ENCODE measurements around the gene APOL4.
A peak's percentile ranks its signal among the peaks of the same experiment; 100 is the strongest.
"Not testable (repeated sequence)": the region's sequence is repeated elsewhere in the genome, so short reads cannot be mapped to it uniquely, and the experiment has no call there.

Gene APOL4

DNA sequence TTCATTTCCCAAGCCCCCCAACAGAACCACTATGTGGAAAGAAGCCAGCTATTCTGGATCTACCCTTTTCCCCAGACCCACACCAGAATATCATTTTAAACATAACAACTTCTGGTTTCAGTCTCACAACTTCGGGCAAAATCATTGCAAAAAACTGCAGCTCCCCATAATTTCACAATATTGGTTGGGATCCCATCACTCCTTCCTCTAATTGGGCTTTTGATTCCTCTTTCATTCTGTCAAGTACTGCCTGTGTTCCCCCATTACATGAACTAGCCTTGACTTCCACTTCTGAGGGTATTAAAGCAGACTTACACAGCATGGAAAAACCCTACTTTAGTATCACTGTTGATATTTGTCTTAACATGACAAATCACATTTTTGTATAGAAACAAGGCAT, 37.0 kb downstream of the APOL4 start:
- TF ChIP-seq, protein P1, sequence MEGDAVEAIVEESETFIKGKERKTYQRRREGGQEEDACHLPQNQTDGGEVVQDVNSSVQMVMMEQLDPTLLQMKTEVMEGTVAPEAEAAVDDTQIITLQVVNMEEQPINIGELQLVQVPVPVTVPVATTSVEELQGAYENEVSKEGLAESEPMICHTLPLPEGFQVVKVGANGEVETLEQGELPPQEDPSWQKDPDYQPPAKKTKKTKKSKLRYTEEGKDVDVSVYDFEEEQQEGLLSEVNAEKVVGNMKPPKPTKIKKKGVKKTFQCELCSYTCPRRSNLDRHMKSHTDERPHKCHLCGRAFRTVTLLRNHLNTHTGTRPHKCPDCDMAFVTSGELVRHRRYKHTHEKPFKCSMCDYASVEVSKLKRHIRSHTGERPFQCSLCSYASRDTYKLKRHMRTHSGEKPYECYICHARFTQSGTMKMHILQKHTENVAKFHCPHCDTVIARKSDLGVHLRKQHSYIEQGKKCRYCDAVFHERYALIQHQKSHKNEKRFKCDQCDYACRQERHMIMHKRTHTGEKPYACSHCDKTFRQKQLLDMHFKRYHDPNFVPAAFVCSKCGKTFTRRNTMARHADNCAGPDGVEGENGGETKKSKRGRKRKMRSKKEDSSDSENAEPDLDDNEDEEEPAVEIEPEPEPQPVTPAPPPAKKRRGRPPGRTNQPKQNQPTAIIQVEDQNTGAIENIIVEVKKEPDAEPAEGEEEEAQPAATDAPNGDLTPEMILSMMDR (IDR thresholded peaks at IDR 0.05; ENCODE audit: low read depth, low read length), result no peak
- H3K4me3 ChIP-seq (ENCODE audit: low read depth, low read length), result no peak overlapping the region

DNA sequence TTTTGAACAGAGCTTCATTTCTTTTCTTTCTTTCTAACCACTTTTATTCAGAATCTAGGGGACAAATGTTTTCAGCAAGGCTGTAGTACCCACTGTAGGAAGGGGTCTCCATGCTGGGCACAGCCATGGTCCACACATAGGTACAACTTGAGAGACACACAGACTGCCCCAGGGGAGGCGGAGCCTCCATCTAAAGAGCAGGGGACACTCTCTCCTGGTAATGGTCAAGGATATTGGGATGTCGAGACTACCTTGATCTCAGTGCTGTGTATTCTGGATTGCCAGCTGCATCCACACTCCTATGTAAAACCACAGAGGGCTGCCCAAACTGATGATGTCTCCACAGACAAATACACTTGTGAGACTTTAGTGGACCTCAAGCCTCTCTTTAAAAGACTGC, 38.1 kb downstream of the APOL4 start:
- H3K4me3 ChIP-seq (ENCODE audit: low read depth, low read length), result no peak overlapping the region
- TF ChIP-seq, protein P1 (IDR thresholded peaks at IDR 0.05; ENCODE audit: low read depth, low read length), result no peak

DNA sequence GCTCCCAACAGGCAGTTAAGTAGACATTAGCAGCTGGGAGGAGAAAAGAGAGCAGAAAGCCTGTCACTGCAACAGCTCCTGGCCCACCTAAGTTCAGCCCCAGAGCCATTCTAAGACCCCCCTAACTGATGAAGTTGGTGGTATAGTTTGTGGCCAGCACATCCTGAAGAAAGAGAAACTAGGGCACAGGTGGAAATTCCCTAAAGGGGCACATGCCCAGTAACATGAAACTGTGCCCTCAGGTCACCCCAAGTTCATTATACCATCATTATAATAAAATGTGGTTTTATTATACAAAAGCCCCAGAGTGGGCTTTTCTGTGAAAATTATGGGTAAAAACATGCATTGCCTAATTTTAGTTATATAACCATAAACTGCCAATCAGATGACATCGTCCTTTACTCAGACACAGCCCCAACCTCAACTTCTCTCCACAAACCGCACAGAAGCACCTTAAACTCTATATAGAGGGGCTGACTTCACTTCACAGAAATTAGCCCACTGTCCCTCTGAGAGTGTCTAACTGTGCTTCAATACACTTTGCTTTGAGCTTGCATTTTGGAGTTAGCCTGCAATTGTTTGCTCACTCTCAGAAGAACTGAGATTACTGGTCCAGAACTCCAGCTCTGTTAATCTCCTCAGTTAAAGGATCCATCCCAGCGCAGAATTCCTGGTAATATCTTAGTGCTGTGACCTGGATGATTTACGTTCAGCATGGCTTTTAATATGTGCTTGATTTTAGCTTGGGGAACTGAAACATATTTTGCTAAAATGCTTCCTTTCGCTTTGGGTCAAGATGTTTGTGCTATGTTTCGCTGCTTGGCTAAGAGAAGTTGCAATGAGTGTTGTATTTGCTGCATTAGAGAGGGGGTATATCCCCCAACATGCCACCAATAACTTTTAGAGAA, 39.2 kb downstream of the APOL4 start:
- H3K4me3 ChIP-seq (ENCODE audit: low read depth, low read length), result no peak overlapping the region
- TF ChIP-seq, protein P1 (IDR thresholded peaks at IDR 0.05; ENCODE audit: low read depth, low read length), result no peak

DNA sequence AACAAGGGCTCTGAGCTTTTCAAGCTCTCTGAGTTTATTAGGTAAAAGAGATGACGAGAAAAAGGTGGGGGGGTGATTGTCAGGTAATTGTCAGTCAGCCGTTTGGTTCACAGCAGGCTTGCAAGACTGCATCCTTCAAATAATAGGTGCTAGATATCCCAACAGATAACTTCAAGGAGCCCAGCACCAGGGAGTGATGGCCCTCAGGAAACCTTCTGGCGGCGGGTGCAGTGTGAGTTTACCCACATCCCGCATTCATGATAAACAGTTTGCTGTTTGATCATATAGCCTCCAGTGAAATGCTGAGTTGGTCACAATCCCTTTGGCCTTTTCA, 39.8 kb downstream of the APOL4 start:
- H3K4me3 ChIP-seq (ENCODE audit: low read depth, low read length), result not testable (repeated sequence)

DNA sequence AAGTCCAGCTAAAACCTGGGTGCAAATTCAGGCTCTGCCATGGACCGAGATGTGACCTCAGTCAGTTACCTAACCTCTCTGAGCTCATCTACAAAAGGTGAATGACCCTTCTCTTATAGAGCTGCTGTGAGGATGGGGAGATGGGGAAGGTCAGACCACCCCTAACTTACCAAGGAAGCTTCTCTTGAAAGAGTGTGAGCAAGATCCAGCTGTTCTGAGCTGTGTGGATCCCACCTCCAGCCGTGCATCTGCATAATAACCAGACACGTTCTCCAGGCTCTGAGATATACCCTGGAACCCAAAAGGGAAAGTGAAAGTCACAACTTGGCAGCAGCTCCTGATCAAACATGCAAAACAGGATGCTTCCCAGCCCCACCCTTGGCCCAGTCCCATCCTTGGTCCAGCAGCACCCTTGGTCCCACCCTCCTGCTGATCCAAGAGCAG, 41.1 kb downstream of the APOL4 start, which contains the start of gene APOL3:
APOL3 (minus strand) TSS at position 257 of the 444 bp plus-strand sequence. CDS start 11,700 bp downstream, outside the sequence.
- TF ChIP-seq, protein P1 (IDR thresholded peaks at IDR 0.05; ENCODE audit: low read depth, low read length), result no peak
- H3K4me3 ChIP-seq (ENCODE audit: low read depth, low read length), result peak within 1 kb of the TSS; percentile 22

DNA sequence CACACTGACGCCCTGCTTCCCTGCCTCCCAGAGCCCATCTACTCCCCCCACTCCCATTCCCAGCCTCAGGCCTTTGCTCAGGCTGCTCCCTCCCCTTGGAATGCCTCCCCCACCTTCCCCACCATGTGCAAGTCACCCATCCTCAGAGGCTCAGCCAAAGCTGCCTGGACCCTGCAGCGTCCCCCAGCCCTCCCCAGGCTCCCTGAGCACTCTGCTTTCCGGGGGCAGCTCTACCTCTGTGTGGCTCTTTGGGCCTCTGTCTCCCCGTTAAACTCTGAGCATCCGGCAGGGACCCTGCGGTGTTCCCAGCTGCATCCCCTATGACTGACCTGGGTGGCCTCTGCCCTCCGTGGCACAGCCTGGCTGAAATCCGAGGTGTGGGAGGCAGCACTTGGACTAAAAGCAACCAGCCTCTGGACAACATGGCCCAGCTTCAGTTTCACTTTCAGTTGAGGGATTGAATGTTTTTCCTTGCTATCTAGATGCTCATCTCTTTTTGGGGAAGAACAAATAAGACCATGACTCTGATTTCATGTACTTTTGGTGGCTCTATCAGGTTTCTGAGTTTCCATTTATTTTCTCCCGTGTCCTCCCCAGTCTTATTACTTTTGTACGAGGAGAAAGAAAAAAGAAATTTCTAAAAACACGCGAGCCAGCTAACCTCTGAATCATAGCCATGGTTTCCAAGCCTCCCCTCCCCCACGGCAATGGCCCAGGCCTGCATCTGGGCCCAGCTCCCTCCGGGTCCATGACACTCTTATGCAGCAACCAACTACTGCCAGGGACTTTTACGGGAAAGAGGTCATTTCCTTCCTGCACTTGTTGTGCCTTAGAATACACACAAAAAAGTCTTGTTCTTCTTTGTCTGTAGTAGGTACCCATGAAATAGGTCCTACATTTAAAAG, 44.8 kb downstream of the APOL4 start:
- H3K4me3 ChIP-seq (ENCODE audit: low read depth, low read length), result peak overlapping the region; percentile 57
- TF ChIP-seq, protein P1 (IDR thresholded peaks at IDR 0.05; ENCODE audit: low read depth, low read length), result no peak

DNA sequence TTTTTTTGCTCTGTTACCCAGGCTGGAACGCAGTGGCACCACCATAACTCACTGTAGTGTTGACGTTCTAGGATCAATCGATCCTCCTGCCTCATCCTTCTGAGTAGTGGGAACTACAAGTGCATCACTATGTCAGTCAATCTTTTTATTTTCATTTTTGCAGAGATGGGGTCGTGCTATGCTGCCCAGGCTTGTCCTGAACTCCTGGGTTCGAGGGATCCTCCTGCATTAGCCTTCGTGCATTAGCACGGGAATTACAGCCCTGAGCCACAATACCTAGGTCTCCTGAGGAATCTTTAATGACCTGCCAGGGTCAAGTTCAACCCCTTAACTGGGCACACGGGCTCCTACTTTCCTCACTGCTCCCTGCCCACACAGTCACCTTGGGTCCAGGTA, 45.5 kb downstream of the APOL4 start:
- H3K4me3 ChIP-seq (ENCODE audit: low read depth, low read length), result peak overlapping the region; percentile 57
- TF ChIP-seq, protein P1 (IDR thresholded peaks at IDR 0.05; ENCODE audit: low read depth, low read length), result no peak

Data from WI38 (cell line).